BJ (cell line): ENCODE measurements around the gene TMEM204. TPM values are rescaled to one million over a fixed set of nuclear protein-coding genes. Genes with fewer than 3 reads are reported as not detected.

Experiments
- CTCF ChIA-PET: fragments of 350-600 bp; formaldehyde crosslinking; extraction: SDS; loops from one replicate; lab custom pipeline; 2021; ENCODE audit warnings: antibody characterized with exemption, inconsistent platforms; lab: Yijun Ruan, JAX
- POLR2A ChIA-PET: fragments of 300-600 bp; sonication (Branson Sonifier 250); formaldehyde crosslinking; extraction: SDS; loops from one replicate; lab custom pipeline; 2021; ENCODE audit warnings: antibody characterized with exemption; lab: Charles Lee
- DNase-seq: peaks from one replicate; pipeline ENCODE4 v3.0.0-alpha.2; 2011; ENCODE audit warnings: low read depth
- H3K27me3 ChIP-seq: 2 replicates; pipeline ENCODE4 v1.6.0; 2011; ENCODE audit warnings: low read length; ENCODE audit not compliant: control insufficient read depth, insufficient read depth
- H3K36me3 ChIP-seq: 2 replicates; pipeline ENCODE4 v1.5.1; 2011; ENCODE audit warnings: low read length; ENCODE audit not compliant: control insufficient read depth, insufficient read depth
- H3K4me3 ChIP-seq: 2 replicates; pipeline ENCODE4 v1.5.1; 2011; ENCODE audit warnings: low read depth, mild to moderate bottlenecking, control low read depth, low read length
- polyA minus RNA-seq: library from RNA; depleted of rRNA, polyadenylated mRNA; stranded (reverse); fragments of >200 nt; gene quantifications from 2 replicates; pipeline ENCODE4 v1.2.3, GENCODE V29; 2011; rRNA and poly(A)+ RNA removed
- polyA plus RNA-seq: library from polyadenylated mRNA; depleted of rRNA; stranded (reverse); fragments of >200 nt; gene quantifications from 2 replicates; pipeline ENCODE4 v1.2.3, GENCODE V29; 2011; rRNA removed
- TF ChIP-seq, protein P1 (sequence below): IDR thresholded peaks from 2 replicates; pipeline ENCODE4 v1.5.1; 2011; ENCODE audit warnings: low read depth, mild to moderate bottlenecking, control low read depth, inconsistent platforms, low read length, moderate library complexity; ENCODE audit not compliant: insufficient read depth

Gene TMEM204
- polyA plus RNA-seq (42.4 and 81.9 TPM in 2 replicates), polyA minus RNA-seq (27.7 and 42.9 TPM in 2 replicates)

DNA sequence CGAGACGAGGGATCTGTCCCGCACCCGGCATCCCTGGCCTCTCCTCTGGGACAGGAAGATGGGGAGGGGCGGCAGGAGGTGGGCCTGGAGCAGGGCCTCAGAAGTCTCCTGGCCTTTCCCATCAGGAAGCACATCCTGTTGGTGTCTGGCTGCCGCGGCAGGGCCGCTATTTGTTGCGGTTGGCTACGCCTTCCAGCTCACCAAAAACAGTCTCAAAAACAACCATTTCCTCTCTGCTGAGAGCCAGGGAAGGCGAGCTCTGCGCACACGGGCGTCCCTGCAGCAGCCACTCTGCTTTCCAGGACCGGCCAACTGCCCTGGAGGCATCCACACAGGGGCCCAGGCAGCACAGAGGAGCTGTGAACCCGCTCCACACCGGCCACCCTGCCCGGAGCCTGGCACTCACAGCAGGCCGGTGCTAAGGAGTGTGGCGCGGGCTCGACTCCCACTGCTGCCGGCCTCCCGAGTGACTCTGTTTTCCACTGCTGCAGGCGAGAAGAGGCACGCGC is at the start of gene TMEM204:
TSS of gene TMEM204 (plus strand) at position 224 of the 509 bp plus-strand sequence. CDS start 610 bp downstream, outside the sequence.
- no peaks in the 10 kb centered on the region for H3K27me3 ChIP-seq
- H3K4me3 ChIP-seq = peak within 1 kb of the TSS; percentile 81
- CTCF ChIA-PET = interaction anchor here (1.8 kb wide), 1 partner anchor 172 kb away, joined by 7 read pairs; the partner anchor contains the start of gene MAPK8IP3
- TF ChIP-seq, protein P1, sequence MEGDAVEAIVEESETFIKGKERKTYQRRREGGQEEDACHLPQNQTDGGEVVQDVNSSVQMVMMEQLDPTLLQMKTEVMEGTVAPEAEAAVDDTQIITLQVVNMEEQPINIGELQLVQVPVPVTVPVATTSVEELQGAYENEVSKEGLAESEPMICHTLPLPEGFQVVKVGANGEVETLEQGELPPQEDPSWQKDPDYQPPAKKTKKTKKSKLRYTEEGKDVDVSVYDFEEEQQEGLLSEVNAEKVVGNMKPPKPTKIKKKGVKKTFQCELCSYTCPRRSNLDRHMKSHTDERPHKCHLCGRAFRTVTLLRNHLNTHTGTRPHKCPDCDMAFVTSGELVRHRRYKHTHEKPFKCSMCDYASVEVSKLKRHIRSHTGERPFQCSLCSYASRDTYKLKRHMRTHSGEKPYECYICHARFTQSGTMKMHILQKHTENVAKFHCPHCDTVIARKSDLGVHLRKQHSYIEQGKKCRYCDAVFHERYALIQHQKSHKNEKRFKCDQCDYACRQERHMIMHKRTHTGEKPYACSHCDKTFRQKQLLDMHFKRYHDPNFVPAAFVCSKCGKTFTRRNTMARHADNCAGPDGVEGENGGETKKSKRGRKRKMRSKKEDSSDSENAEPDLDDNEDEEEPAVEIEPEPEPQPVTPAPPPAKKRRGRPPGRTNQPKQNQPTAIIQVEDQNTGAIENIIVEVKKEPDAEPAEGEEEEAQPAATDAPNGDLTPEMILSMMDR = no peak
- H3K36me3 ChIP-seq = peaks cover 23% of the 10 kb centered on the region
- POLR2A ChIA-PET = interaction anchor here (0.5 kb wide), 1 partner anchor 165 kb away, joined by 29 read pairs; no protein-coding TSS in a partner anchor
- peak; percentile 50 for DNase-seq

DNA sequence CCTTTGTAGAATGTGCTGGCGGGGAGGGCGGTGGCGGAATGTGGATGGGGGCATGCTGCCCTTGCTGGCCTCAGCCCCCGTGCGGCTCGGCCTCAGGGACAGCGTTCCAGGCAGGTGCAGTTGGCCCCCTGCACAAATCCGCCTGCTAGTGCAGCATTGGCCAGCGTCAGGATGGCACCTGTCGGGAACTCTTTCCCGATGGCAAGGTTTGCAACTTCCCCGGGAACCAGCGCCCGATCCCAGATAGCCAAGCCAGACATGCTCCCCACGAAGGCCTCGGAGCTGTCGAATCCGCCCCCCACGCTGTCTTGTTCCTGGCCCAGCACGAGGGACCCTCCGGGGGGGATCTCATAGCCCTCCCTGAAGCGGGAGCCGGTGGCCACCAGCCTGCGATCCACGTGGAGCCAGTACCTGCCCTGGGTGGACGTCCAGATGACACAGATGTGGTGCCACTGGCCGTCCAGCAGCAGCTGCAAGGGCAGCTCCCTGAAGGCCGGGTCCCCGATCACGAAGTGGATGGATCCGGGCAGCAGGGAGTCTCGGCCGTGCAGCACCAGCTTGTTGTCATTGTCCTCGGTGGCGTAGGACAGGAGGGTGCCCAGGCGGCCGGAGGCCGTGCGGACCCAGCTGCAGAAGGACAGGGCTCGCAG is 47.5 kb upstream of the TMEM204 start:
- TF ChIP-seq, protein P1 = no peak
- DNase-seq = no peak
- CTCF ChIA-PET = interaction anchor here (0.6 kb wide), 1 partner anchor 326 kb away, joined by 3 read pairs; no protein-coding TSS in a partner anchor
- Histone ChIP-seq H3K4me3 (no peak overlapping the region), H3K27me3 (no peaks in the 10 kb centered on the region), H3K36me3 (no peaks in the 10 kb centered on the region)
- POLR2A ChIA-PET = no interaction called here

DNA sequence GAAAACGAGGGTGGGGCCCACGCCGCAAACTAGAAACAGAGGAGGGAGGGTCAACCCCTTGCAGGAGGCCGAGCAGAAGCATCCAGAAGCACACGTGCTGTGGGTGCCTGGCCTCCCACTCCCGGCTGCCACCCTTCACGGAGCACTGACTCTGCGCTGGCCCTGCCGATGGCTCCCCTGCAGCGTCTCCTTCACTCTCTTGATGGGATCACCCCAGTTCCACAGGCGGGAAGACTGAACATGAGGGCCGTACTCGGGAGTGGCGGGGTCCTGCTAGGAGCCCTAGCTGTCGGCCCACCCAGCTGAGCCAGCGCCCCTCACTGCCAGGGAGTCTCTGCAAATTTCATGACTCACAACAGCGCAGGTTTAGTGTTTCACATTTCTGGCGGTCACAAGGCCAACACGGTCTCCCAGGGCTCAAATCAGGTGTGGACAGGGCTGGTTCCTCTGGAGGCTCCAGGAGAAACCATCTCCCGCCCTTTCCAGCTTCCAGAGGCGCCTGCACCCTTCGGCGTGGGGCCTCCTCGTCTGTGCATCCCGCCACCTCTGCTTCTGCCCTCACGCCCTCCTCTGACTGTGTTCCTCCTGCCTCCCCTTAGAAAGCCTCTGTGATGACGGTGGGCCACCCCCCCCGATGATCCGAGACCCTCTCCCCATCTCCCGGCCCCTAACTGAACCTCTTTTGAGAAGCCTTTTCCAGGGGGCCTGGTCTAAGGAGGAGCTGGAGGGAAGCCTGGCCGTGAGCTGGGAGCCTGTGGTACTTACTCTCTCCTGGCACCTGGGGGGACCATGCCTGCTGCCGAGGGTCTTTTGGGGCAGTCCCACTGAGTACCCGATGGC is 46.7 kb upstream of the TMEM204 start:
- DNase-seq = no peak
- ChIA-PET CTCF (no interaction called here), POLR2A (no interaction called here)
- Histone ChIP-seq H3K4me3 (no peak overlapping the region), H3K27me3 (no peaks in the 10 kb centered on the region), H3K36me3 (no peaks in the 10 kb centered on the region)
- TF ChIP-seq, protein P1 = no peak

DNA sequence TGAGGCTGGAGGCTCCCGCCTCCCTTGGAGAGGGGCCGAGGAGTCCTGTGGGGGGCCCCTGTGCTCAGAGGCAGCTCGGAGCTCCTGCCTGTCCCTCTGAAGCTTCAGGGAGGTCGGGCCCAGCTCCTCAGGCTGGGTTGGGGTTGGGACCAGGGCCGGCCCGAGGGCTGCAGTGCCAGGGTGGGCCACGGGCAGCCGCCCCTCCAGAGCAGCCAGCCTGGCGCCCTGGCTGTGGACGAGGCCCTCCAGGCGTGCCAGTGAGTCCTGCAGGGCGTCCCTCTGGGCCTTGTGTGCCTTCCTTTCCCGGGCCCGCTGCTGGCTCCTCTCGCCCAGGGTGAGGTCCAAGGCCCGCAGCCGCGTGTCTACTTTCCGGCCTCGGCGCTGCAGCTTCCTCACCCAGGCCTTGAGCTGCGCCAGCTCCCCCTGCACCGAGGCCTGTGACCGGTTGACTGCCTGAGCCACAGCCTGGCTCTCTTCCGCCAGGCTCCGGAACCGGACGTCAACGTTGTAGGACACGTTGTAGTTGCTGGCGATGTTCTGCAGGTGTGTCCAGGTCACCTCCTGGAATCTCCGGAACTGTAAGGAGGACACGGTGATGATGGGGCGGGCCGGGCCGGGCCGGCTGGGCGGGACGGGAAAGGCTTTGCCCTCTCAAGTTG is 45.9 kb upstream of the TMEM204 start:
- ChIA-PET CTCF (no interaction called here), POLR2A (no interaction called here)
- DNase-seq = no peak
- no peaks in the 10 kb centered on the region for H3K36me3 ChIP-seq
- no peak overlapping the region for H3K4me3 ChIP-seq
- TF ChIP-seq, protein P1 = no peak
- H3K27me3 ChIP-seq = no peaks in the 10 kb centered on the region
